Measurements from ENCODE around the gene GLRX. TPM values are rescaled to one million over a fixed set of nuclear protein-coding genes. Genes with fewer than 3 reads are reported as not detected.

GLRX gene
- total and polyA plus RNA-seq, 10 of the 15 experiments (the other 5 are each of a cell fraction or from before 2014, with no cell fraction given), result 63.0 to 366 (median 186) TPM

DNA sequence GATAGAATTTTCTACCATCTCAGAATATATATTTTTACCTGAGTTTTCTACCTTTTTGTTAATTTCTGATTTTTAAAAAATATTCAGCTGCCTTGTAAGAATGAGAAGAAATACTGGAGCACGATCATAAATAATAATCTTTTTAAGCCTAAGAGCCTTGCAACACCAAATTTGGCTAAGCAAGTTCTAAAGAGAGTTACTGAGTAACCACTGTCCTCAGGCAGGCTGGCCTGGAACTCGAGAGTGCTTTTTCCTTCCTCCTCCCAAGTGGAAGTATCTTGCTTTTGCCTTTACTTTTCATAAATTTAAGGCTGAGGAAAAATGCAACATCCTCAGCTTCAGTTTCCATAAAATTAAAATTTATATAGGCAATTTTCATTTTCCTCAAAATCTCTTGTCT, 21.0 kb downstream of the GLRX start:
- CTCF ChIA-PET, result interaction anchor here (1.0 to 1.7 kb wide), 3 partner anchors 8 to 42 kb away, joined by 3 read pairs; no protein-coding TSS in a partner anchor
- no peak overlapping the region for H3K9ac ChIP-seq (ENCODE audit: control insufficient read depth, insufficient read depth, low read length)
- no peaks in the 10 kb centered on the region for H3K36me3 ChIP-seq (ENCODE audit: control insufficient read depth in 2 of 2, insufficient read depth in 2 of 2, low read length in 1 of 2)
- no peaks in the 10 kb centered on the region for H3K4me1 ChIP-seq (ENCODE audit: control insufficient read depth, insufficient read depth, low read length)
- no peak for FAIRE-seq
- SMC1A ChIA-PET (ENCODE audit: uncharacterized antibody, unreplicated experiment), result interaction anchor here (1.2 to 10.4 kb wide), 4 partner anchors 11 to 137 kb away, joined by 3 to 141 read pairs (median 10); no protein-coding TSS in a partner anchor
- no peaks in the 10 kb centered on the region; the same call in 1 of the 3 replicates for H3K9me3 ChIP-seq (replicated peaks; ENCODE audit: control insufficient read depth, insufficient read depth, low read length)
- RAD21 ChIA-PET (ENCODE audit: unreplicated experiment), result interaction anchor here (2.0 kb wide), 1 partner anchor 20 kb away, joined by 5 read pairs; no protein-coding TSS in a partner anchor
- intact Hi-C loops (cut with micrococcal nuclease; ENCODE audit: unreplicated experiment), result no loop called here
- BruUV-seq (replicated peaks), result no TSS peak
- no peak overlapping the region for H2AFZ ChIP-seq (ENCODE audit: control insufficient read depth, low read depth, low read length)
- POLR2A ChIA-PET, result no interaction called here
- H3K4me2 ChIP-seq (ENCODE audit: control insufficient read depth, insufficient read depth), result no peak overlapping the region
- in situ Hi-C loops (cut with MboI), result no loop called here
- no peak overlapping the region for H3K27ac ChIP-seq (ENCODE audit: control insufficient read depth, insufficient read depth)
- H4K20me1 ChIP-seq (ENCODE audit: control insufficient read depth, insufficient read depth), result no peaks in the 10 kb centered on the region
- ATAC-seq, result no peak
- no peaks in the 10 kb centered on the region for H3K27me3 ChIP-seq (replicated peaks in 1 of 2; ENCODE audit: control insufficient read depth in 2 of 2, insufficient read depth in 2 of 2, low read length in 1 of 2)
- 97% methylated on average over 2 of the region's 2 CpGs for WGBS (ENCODE audit: insufficient coverage, insufficient replicate concordance, low lambda C conversion rate, missing lambda C conversion rate)
- no peak for DNase-seq (ENCODE audit: low read depth, low spot score)
- H3K79me2 ChIP-seq (ENCODE audit: control insufficient read depth, insufficient read depth, low read length), result no peaks in the 10 kb centered on the region
- no peak overlapping the region for H3K4me3 ChIP-seq
- no peak for TF ChIP-seq NBN (IDR thresholded peaks at IDR 0.05)
- TF ChIP-seq, protein P1, sequence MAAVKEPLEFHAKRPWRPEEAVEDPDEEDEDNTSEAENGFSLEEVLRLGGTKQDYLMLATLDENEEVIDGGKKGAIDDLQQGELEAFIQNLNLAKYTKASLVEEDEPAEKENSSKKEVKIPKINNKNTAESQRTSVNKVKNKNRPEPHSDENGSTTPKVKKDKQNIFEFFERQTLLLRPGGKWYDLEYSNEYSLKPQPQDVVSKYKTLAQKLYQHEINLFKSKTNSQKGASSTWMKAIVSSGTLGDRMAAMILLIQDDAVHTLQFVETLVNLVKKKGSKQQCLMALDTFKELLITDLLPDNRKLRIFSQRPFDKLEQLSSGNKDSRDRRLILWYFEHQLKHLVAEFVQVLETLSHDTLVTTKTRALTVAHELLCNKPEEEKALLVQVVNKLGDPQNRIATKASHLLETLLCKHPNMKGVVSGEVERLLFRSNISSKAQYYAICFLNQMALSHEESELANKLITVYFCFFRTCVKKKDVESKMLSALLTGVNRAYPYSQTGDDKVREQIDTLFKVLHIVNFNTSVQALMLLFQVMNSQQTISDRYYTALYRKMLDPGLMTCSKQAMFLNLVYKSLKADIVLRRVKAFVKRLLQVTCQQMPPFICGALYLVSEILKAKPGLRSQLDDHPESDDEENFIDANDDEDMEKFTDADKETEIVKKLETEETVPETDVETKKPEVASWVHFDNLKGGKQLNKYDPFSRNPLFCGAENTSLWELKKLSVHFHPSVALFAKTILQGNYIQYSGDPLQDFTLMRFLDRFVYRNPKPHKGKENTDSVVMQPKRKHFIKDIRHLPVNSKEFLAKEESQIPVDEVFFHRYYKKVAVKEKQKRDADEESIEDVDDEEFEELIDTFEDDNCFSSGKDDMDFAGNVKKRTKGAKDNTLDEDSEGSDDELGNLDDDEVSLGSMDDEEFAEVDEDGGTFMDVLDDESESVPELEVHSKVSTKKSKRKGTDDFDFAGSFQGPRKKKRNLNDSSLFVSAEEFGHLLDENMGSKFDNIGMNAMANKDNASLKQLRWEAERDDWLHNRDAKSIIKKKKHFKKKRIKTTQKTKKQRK (IDR thresholded peaks at IDR 0.05; ENCODE audit: low read depth, low read length), result no peak
- TF ChIP-seq RAD21 (IDR thresholded peaks at IDR 0.05; ENCODE audit: insufficient read depth, low read depth, low read length), result no peak
- TF ChIP-seq, protein P2, sequence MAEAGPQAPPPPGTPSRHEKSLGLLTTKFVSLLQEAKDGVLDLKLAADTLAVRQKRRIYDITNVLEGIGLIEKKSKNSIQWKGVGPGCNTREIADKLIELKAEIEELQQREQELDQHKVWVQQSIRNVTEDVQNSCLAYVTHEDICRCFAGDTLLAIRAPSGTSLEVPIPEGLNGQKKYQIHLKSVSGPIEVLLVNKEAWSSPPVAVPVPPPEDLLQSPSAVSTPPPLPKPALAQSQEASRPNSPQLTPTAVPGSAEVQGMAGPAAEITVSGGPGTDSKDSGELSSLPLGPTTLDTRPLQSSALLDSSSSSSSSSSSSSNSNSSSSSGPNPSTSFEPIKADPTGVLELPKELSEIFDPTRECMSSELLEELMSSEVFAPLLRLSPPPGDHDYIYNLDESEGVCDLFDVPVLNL (IDR thresholded peaks at IDR 0.05; ENCODE audit: low read depth, low read length), result no peak
- TF ChIP-seq, protein P3, sequence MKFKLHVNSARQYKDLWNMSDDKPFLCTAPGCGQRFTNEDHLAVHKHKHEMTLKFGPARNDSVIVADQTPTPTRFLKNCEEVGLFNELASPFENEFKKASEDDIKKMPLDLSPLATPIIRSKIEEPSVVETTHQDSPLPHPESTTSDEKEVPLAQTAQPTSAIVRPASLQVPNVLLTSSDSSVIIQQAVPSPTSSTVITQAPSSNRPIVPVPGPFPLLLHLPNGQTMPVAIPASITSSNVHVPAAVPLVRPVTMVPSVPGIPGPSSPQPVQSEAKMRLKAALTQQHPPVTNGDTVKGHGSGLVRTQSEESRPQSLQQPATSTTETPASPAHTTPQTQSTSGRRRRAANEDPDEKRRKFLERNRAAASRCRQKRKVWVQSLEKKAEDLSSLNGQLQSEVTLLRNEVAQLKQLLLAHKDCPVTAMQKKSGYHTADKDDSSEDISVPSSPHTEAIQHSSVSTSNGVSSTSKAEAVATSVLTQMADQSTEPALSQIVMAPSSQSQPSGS (IDR thresholded peaks at IDR 0.05; ENCODE audit: low read length), result no peak
- TF ChIP-seq ATF7 (IDR thresholded peaks at IDR 0.05; ENCODE audit: low read depth), result no peak
- TF ChIP-seq, protein P4, sequence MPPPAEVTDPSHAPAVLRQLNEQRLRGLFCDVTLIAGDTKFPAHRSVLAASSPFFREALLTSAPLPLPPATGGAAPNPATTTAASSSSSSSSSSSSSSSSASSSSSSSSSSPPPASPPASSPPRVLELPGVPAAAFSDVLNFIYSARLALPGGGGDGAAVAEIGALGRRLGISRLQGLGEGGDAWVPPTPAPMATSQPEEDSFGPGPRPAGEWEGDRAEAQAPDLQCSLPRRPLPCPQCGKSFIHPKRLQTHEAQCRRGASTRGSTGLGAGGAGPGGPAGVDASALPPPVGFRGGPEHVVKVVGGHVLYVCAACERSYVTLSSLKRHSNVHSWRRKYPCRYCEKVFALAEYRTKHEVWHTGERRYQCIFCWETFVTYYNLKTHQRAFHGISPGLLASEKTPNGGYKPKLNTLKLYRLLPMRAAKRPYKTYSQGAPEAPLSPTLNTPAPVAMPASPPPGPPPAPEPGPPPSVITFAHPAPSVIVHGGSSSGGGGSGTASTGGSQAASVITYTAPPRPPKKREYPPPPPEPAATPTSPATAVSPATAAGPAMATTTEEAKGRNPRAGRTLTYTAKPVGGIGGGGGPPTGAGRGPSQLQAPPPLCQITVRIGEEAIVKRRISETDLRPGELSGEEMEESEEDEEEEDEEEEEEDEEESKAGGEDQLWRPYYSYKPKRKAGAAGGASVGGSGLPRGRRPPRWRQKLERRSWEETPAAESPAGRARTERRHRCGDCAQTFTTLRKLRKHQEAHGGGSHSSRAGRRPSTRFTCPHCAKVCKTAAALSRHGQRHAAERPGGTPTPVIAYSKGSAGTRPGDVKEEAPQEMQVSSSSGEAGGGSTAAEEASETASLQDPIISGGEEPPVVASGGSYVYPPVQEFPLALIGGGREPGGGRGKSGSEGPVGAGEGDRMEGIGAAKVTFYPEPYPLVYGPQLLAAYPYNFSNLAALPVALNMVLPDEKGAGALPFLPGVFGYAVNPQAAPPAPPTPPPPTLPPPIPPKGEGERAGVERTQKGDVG (CRISPR knock-in tag; IDR thresholded peaks at IDR 0.05), result no peak
- no peak for TF ChIP-seq ZNF622 (IDR thresholded peaks at IDR 0.05)
- no peak for TF ChIP-seq SIN3A (IDR thresholded peaks at IDR 0.05; ENCODE audit: low read depth, low read length)
- no peak for TF ChIP-seq HDAC6 (IDR thresholded peaks at IDR 0.05; ENCODE audit: unreplicated experiment)
- TF ChIP-seq, protein P5, sequence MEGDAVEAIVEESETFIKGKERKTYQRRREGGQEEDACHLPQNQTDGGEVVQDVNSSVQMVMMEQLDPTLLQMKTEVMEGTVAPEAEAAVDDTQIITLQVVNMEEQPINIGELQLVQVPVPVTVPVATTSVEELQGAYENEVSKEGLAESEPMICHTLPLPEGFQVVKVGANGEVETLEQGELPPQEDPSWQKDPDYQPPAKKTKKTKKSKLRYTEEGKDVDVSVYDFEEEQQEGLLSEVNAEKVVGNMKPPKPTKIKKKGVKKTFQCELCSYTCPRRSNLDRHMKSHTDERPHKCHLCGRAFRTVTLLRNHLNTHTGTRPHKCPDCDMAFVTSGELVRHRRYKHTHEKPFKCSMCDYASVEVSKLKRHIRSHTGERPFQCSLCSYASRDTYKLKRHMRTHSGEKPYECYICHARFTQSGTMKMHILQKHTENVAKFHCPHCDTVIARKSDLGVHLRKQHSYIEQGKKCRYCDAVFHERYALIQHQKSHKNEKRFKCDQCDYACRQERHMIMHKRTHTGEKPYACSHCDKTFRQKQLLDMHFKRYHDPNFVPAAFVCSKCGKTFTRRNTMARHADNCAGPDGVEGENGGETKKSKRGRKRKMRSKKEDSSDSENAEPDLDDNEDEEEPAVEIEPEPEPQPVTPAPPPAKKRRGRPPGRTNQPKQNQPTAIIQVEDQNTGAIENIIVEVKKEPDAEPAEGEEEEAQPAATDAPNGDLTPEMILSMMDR (IDR thresholded peaks at IDR 0.05 in 2 of 3, conservative IDR thresholded peaks at IDR 0.05 in 1 of 3; ENCODE audit: control insufficient read depth in 2 of 3, extremely low read depth in 1 of 3, insufficient read depth in 1 of 3, low read depth in 3 of 3, low read length in 3 of 3), result no peak
